ENCODE measurements around the gene CDHR2.

The CDHR2 gene

DNA sequence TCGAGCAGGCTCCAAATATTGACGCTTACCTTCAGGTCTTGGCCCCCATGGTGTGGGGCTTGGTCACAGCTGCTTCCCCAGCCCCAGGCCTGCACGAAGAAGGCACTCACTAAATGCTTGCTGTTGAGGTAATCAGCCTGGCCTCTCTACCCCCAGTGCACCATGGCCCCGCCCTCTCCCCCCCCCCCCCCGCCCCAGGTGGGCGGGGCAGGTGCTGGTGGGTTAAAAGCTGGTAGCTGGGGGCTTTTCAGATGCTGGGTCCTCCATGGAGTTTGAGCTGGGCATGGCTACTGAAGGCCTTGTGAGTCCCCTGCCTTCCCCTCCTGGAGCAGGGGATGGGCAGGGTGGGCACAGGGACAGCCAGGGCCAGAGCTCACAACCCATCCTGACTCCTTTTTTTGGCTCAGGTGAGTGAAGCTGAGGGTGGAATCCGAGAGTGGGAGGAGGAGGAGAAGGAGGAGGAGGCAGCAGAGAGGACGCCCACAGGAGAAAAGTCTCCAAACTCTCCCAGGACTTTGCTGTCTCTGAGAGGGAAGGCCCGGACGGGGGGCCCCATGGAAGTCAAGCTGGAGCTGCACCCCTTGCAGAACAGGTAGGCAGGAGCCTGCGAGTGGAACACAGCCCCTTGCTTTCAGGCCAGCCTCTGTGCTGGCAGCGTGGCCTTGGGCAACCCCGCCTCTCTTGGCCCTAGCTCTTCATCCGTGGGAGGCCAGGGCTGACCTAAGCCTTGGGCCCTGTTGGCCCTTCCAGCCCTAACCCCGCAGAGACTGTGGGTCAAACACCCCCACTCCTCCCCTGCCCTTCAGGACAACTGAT lies 93.7 kb downstream of the CDHR2 start:
- H3K79me2 ChIP-seq (ENCODE audit: control insufficient read depth, insufficient read depth, low read length, unreplicated experiment), result peaks cover 3% of the 10 kb centered on the region
- H3K36me3 ChIP-seq (ENCODE audit: insufficient read depth, low read length), result no peaks in the 10 kb centered on the region
- no peak overlapping the region for H3K4me3 ChIP-seq (ENCODE audit: low read depth, low read length)
- H3K4me1 ChIP-seq (ENCODE audit: control insufficient read depth, insufficient read depth, low read length, unreplicated experiment), result peaks cover 3% of the 10 kb centered on the region
- H2AFZ ChIP-seq (ENCODE audit: low read length, unreplicated experiment), result no peak overlapping the region
- H3K27me3 ChIP-seq (ENCODE audit: insufficient read depth, low read length), result no peaks in the 10 kb centered on the region
- H3K27ac ChIP-seq (ENCODE audit: low read depth, low read length), result no peak overlapping the region

DNA sequence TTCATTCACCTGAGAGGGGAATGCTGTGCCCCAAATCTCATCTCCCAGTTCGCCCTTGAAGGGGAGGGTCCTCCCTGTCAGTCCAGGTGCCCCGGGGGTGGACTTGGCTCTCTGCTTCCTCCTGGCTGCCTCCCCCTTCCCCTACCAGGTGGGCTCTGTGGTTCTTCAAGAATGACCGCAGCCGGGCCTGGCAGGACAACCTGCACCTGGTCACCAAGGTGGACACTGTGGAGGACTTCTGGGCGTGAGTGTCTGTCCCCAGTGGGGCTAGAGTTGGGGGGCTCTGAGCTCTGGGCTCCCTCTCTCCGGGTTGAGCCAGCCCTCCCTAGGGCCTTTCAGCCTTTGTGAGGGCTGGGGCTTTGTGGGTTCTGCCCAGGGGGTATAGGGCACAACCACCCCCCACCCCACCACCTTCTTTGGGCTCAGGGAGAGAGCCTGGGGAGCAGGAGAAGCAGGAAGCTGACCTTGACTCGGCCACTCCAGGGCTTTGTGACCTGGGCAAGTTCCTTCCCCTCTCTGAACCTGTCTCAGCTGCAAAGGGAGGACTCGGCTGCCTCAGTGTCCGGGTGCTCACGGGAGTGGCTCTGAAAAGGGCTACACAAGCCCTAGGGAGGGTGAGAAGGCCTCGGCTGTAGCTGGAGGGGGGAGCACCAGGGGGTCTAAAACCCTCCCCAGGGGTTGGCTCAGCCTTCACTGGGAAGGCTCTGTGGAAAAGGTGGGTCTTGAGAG lies 94.5 kb downstream of the CDHR2 start:
- no peak overlapping the region for H3K4me3 ChIP-seq (ENCODE audit: low read depth, low read length)
- H3K27ac ChIP-seq (ENCODE audit: low read depth, low read length), result no peak overlapping the region
- no peak overlapping the region for H2AFZ ChIP-seq (ENCODE audit: low read length, unreplicated experiment)
- peaks cover 11% of the 10 kb centered on the region for H3K79me2 ChIP-seq (ENCODE audit: control insufficient read depth, insufficient read depth, low read length, unreplicated experiment)
- no peaks in the 10 kb centered on the region for H3K36me3 ChIP-seq (ENCODE audit: insufficient read depth, low read length)
- H3K4me1 ChIP-seq (ENCODE audit: control insufficient read depth, insufficient read depth, low read length, unreplicated experiment), result peaks cover 9% of the 10 kb centered on the region
- H3K27me3 ChIP-seq (ENCODE audit: insufficient read depth, low read length), result no peaks in the 10 kb centered on the region

GRCh38 chr5:176644294-176644693 lies 95.2 kb downstream of the CDHR2 start:
- Histone ChIP-seq H3K4me1 (ENCODE audit: control insufficient read depth, insufficient read depth, low read length, unreplicated experiment) (peaks cover 12% of the 10 kb centered on the region), H3K36me3 (ENCODE audit: insufficient read depth, low read length) (no peaks in the 10 kb centered on the region), H3K4me3 (ENCODE audit: low read depth, low read length) (no peak overlapping the region), H3K79me2 (ENCODE audit: control insufficient read depth, insufficient read depth, low read length, unreplicated experiment) (peaks cover 14% of the 10 kb centered on the region), H2AFZ (ENCODE audit: low read length, unreplicated experiment) (no peak overlapping the region), H3K27ac (ENCODE audit: low read depth, low read length) (no peak overlapping the region), H3K27me3 (ENCODE audit: insufficient read depth, low read length) (no peaks in the 10 kb centered on the region)

DNA sequence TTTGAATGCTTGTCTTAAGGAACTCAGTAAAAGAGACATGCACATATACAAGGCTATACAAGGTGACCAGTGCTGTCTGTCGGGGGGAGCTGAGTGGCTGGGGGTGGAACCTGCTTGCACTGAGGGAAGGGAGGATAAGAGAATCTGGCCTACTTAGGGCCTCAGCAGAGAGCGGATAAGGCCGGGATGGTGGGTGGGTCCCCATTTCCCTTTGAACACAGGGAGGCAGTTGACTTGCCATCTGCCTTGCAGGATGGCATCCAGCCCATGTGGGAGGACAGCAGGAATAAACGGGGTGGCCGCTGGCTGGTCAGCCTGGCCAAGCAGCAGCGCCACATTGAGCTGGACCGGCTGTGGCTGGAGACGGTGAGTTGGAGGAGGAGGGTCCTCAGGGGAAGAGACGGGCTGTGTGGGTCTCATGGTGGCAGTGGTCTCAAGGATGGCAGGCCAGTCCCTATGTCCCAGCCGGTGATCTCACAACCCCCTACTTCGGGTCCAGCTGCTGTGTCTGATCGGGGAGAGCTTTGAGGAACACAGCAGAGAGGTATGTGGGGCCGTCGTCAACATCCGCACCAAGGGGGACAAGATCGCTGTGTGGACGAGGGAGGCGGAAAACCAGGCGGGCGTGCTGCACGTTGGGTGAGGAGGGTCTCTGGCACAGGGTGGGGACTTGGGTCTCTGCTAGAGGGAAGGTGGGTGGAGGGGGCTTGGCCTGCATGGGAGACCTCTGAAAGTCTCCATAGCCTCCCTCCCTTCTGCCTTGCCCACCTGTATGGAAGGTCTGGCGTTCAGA lies 95.9 kb downstream of the CDHR2 start:
- Histone ChIP-seq H3K4me1 (ENCODE audit: control insufficient read depth, insufficient read depth, low read length, unreplicated experiment) (peaks cover 12% of the 10 kb centered on the region), H3K27me3 (ENCODE audit: insufficient read depth, low read length) (no peaks in the 10 kb centered on the region), H2AFZ (ENCODE audit: low read length, unreplicated experiment) (no peak overlapping the region), H3K27ac (ENCODE audit: low read depth, low read length) (no peak overlapping the region), H3K79me2 (ENCODE audit: control insufficient read depth, insufficient read depth, low read length, unreplicated experiment) (peaks cover 14% of the 10 kb centered on the region), H3K4me3 (ENCODE audit: low read depth, low read length) (no peak overlapping the region), H3K36me3 (ENCODE audit: insufficient read depth, low read length) (no peaks in the 10 kb centered on the region)
